Stimulated activated CD4-positive, alpha-beta T cell treated with anti-CD3 and anti-CD28 coated beads, Interleukin-2, amount 100 ng/mL, for 48 hours (primary cell): Measurements from ENCODE around the gene IGF2R.
A peak's percentile ranks its signal among the peaks of the same experiment; 100 is the strongest.
"Not testable (repeated sequence)": the region's sequence is repeated elsewhere in the genome, so short reads cannot be mapped to it uniquely, and the experiment has no call there.

Experiments
- DNase-seq, 2 donors: peaks; one replicate each; pipeline ENCODE4 v3.0.0-alpha.2; 2020

IGF2R gene

GRCh38 chr6:160129881-160130615 lies 161.2 kb downstream of the IGF2R start:
- DNase-seq, result no peak

GRCh38 chr6:160130729-160131484 lies 162.0 kb downstream of the IGF2R start:
- no peak for DNase-seq

GRCh38 chr6:160131636-160132296 lies 162.9 kb downstream of the IGF2R start:
- DNase-seq, result no peak

- no peak for DNase-seq
Observed at GRCh38 chr6:160132297-160132637, 163.4 kb downstream of the IGF2R start.

- DNase-seq, result no peak
Observed at GRCh38 chr6:160132776-160133338, 164.0 kb downstream of the IGF2R start.

- DNase-seq, result no peak
Observed at GRCh38 chr6:160133441-160134336, 164.8 kb downstream of the IGF2R start.

GRCh38 chr6:160134337-160134751 lies 165.5 kb downstream of the IGF2R start:
- not testable (repeated sequence) for DNase-seq

GRCh38 chr6:160134779-160135547 lies 166.1 kb downstream of the IGF2R start:
- no peak for DNase-seq

- DNase-seq, result no peak
Observed at GRCh38 chr6:160135907-160136655, 167.2 kb downstream of the IGF2R start.

- no peak for DNase-seq
Observed at GRCh38 chr6:160137130-160137988, 168.5 kb downstream of the IGF2R start.

GRCh38 chr6:160137989-160138835 lies 169.3 kb downstream of the IGF2R start:
- peak; percentile 52 to 56 for DNase-seq

- no peak for DNase-seq
Observed at GRCh38 chr6:160138839-160139419, 170.0 kb downstream of the IGF2R start.

- DNase-seq, result no peak
Observed at GRCh38 chr6:160139420-160139851, 170.6 kb downstream of the IGF2R start.

- not testable (repeated sequence) for DNase-seq
Observed at GRCh38 chr6:160140493-160140892, 171.6 kb downstream of the IGF2R start.

- no peak for DNase-seq
Observed at GRCh38 chr6:160141001-160141726, 172.3 kb downstream of the IGF2R start.

GRCh38 chr6:160142115-160142715 lies 173.3 kb downstream of the IGF2R start:
- DNase-seq, result no peak

- no peak for DNase-seq
Observed at GRCh38 chr6:160146454-160147145, 177.7 kb downstream of the IGF2R start.
